NCI-H2107 treated with DMSO at 0.1 percent for 48 hours (cell line): ENCODE data around the gene PHACTR1.

Source experiments
- DNase-seq: peaks from one replicate; lab custom pipeline; 2025; ENCODE audit not compliant: unreplicated experiment; lab: John Stamatoyannopoulos, UW

PHACTR1 gene

DNA sequence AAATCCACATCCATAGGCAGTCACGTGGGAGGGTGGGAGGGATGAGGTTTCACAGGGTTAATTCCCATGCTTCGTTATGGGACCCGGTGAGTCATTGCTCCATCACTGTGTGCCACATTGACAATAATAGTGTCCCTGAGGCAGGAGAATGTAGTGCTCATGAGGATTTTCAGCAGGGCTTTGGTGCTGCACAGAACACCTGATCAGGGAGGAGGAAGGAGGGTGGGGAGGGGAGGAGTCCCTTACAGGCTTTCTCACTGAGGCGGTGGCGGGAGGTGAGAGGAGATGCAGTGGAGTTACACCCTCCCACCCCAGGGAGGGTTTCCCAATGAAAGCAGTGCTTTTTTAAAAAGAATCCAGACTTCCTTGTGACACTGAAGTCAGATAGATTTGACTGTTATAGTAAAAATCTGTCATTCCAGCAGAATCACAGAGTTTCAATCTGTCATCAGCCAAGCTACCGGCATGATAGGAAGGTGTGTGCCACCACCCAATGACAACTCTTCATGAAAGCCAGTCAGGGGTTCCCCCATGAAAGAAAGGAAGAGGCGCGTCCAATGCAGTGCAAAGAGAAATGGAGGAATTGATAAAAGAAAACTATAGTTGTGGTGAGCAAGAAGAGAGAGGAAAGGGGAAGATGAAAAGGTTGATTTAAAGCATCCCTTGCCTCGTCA, 467.0 kb downstream of the PHACTR1 start:
- no peak for DNase-seq

DNA sequence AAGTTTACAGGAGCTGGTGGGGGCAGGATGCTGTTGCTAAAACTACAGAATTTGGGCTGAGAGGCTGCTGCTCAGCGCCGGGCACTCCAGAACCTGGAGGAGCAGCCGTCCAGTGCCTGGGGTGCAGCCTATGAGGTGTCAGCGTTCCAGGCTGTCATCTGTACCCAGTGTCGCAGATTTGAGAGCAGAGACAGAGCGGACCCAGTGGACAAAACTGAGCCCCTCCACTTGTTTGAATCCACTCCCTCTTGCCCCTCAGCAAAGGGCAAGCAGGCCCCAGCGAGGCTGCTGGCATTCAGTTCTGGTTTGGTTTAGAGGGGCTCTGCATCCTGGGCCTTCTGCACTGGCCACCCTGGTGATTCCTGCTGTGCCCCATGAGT, 467.5 kb downstream of the PHACTR1 start:
- no peak for DNase-seq

DNA sequence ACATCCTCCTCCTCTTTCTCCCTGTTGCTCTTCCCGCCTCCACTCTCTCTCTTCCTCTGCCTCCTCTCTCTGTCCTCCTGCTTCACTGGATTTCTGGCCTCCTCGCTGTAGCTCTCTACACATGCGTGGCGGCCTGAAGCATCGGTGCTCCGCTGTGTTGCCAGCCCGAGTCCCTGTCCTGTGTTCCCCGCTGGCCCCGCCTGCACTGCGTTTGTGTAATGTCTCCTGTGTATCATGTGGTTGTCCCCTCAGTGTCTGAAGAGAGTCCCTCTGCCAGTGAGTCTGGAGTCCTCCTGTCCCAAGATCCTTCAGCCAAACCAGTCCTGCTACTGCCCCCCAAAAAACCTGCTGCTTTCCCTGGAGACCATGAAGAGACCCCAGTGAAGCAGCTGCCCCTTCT, 468.0 kb downstream of the PHACTR1 start:
- no peak for DNase-seq

DNA sequence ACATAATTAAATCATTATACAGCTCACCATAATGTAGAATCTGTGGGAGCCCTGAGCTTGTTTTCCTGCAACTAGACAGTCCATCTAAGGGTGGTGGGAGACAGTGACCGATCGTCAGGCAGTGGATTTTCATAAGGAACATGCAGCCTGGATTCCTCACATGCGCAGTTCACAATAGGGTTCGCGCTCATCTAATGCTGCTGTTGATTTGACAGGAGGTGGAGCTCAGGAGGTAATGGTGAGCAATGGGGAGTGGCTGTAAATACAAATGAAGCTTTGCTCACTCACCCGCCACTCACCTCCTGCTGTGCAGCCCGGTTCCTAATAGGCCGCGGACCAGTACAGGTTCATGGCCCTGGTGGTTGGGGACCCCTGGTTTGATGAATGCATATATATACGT, 470.3 kb downstream of the PHACTR1 start:
- no peak for DNase-seq

DNA sequence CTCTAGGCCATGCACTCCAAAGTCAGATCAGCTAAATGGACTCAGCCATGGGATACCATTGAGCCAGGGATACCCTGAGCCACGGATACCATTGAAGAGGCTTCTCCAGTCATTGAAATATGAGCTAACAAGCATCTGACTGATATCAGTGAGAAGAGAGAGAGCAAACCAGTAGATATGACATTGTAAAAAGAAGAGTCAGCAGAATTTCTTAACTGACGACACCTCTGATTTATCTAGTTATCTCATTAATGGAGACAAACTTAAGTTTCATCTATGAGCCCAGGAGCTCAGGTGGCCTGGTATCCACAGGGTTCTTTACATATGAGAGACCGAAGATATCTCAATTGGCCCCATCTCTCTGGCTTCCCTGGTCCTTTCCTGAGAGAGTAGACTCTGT, 471.1 kb downstream of the PHACTR1 start:
- no peak for DNase-seq

DNA sequence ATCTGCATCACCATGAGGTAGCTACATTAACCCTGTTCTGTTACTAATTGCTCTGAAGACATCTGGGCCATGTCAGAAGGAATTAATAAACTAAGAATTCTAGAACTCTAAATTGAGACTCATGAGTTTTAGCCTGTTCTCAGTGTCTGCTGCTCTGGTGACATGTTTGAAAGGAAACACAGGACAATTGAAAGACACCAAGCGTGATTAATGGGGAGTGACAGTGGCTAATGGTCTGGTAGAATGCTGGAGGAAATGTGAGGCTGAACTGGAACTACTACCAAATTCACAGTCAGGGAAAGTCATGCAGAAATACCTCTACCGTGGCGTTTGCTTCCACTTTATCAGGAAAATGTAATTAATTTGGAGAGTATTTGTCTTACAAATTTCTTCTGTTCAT, 471.7 kb downstream of the PHACTR1 start:
- DNase-seq = no peak

DNA sequence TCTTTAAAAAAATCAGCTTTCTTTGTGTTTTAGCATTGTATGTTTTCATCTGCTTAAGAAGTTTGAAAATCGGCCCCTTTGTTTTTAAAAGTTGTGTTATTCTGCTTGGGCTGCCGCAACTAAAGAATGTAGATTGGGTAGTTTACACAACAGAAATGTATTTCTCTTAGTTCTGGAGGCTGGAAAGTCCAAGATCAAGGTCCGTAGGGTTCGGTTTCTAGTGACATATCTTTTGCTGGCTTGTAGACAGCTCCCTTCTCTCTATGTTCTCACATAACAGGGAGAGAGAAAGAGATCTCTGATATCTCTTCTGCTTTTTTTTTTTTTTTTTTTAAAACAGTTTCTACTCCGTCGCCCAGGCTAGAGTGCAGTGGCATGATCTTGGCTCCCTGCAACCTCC, 473.1 kb downstream of the PHACTR1 start:
- DNase-seq = no peak

DNA sequence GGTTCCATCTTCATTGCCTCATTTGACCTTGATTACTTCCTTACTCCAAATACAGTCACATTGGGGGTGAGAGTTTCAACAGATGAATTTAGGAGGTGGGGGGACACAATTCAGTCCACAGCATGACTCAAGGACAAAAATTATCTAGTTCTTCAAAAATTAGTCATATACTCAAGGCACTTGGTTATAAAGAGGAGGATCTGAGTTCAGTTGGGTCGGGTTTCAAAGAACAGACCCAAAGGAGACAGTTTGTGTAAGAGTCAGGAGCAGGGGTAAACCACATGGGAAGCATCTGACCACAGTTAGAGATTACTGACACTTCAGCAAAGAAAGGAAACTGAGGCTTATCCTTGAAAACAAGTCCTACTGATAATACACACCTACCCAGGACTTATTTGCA, 473.8 kb downstream of the PHACTR1 start:
- no peak for DNase-seq

DNA sequence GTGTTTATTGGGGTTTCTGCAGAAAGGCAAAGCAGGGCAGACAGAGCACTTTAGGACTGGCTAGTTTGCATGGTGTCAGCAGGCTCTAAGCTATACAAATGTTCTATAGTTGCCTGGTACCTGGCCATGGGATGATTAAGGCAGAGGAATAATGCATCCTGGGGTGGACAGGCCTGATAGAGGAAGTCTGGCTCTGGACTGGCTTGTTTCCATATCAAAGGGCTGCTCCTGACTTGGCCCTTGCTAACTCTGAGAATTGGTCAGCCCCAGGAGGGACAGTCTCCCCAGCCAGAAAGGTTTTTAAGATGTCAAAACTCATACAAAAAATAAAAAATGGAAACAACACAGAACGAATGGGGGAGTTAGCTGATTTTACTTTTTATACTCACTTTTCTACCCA, 474.9 kb downstream of the PHACTR1 start:
- DNase-seq = no peak

DNA sequence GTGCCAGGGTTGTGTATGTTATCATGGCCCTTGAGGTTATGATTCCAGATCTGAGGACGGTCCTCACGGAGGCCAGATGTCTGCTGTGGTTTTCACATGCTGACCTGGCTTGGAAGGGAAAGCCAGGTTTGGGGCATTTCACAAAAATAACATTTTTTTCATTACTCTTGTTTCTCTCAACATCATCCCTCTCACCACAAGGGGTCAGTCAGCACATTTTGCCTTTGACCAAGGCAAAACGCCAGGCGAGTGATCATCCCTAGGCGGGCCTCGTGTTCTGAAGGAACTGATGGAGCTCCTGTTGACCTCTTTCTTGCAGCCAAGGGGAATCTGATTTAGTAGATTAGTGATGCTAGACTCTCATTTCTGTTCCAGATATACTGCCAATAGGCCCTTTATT, 478.3 kb downstream of the PHACTR1 start:
- DNase-seq = no peak

DNA sequence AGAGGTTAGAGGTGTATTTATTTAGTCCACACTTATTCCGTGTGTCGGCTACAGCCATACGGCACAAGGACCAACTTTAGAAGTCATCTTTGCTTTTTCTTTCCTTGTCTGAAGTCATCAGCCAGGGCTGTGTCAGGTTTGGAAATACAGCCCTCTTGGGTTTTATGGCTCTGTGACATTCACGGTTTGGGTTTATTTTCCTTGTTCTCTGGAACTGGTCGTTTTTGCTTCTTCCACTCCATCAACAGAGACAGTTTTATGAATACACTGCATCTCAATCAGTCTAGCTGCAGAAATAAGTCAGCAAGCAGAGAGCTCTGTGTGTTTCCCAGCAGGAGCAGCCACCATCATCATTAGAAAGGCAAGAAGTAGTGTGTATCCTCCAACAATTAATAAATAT, 479.2 kb downstream of the PHACTR1 start:
- DNase-seq = no peak

DNA sequence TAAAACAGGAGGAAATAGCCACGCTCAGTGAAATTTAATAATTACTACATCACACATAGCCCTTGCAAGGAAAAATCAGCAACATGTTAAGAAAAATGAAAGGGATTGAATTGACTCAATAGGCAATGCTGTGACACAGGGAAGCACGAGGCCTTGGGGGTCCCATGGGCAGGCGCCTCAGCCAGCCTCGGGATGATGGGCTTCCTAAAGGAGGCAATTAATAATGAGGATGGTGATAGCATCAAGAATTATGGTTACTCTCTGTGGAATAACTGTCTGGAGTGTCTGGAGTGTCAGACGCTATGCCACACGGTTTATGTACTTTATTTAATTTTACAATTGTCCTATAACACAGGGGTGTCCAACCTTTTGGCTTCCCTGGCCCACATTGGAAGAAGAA, 481.6 kb downstream of the PHACTR1 start:
- DNase-seq = no peak

DNA sequence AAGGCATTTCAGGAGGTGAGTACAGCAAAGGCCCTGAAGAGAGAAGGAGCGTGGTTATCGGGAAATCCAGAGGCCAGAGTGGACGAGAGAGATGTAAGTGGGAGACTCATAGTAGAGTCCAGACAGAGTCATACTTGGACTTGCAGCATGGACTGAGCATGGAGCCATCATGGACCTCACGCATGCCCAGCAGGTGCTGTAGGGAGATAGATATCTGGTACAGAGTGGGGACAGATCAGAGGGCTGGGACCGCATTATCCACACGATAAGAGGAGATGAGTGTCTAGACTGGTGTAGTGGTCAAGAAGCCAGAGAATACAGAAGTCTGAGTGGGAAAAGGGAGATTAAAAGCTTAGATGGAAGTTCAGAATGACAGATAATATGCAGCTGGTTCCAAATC, 484.8 kb downstream of the PHACTR1 start:
- no peak for DNase-seq

DNA sequence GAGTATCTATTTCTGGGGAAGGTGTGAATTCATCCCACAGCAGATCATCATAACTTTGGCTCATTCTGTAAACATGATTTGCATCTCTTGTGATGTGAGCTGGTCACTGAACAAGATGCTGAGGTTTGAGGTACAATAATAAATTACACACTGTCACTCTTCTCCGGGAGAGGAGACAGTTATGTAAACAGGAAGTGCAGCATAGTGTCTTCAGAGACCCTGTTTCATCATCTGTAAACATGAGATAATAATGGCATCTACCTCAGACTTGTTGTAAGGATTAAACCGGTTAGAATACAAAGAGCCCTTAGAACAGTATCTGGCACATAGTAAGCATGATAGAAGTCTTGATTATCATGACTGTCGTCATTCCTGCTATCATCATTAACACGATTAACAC, 486.6 kb downstream of the PHACTR1 start:
- no peak for DNase-seq

DNA sequence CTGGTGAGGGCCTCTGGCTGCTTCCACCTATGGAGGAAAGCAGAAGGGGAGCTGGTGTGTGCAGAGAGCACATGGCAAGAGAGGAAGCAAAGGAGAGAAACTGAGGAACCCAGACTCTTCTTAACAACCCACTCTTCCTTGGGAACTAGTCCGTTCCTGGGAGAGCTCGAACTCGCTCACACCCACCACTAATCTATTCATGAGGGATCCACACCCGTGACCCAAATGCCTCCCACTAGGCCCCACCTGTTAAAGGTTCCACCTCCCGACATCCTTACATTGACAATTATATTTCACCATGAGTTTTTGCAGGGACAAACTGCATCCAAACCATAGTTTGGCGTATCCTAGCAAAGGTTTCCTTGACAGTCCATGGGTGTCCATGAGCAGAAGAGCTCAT, 488.5 kb downstream of the PHACTR1 start:
- no peak for DNase-seq

DNA sequence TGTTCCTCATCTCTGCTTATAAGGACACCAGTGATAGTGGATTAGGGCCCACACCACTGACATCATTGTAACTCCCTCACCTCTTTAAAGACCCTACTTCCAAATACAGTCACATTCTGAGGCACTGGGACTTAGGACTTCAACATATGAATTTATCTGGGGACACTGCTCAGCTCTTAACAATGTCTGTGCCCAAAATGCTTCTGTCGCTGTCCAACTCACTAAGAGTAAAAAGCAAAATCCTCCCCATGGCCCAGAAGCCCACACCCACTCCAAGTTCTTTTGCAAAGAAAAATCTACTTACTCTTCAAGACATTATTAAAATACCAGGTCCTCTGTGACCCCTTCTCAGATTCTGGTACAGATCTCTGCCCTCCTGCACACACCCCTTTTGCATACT, 495.5 kb downstream of the PHACTR1 start:
- DNase-seq = no peak

DNA sequence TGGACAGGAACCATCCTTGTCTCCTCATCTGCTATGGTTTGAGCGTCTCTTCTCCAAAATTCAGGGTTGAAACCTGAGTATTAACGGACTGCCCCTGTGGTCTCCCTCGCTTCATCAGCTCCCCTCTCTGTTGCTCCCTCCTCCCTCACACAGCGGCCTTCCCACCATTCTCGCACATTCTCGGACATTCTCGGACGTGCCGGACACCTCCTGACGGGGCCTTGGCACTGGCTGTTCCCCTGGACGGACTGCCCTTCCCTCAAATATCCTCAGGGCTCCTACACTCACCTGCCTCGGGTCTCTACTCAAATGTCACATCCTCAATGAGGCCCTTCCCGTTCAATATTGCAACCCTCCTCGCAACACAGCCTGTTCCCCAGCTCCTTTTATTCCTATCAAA, 496.0 kb downstream of the PHACTR1 start:
- no peak for DNase-seq

DNA sequence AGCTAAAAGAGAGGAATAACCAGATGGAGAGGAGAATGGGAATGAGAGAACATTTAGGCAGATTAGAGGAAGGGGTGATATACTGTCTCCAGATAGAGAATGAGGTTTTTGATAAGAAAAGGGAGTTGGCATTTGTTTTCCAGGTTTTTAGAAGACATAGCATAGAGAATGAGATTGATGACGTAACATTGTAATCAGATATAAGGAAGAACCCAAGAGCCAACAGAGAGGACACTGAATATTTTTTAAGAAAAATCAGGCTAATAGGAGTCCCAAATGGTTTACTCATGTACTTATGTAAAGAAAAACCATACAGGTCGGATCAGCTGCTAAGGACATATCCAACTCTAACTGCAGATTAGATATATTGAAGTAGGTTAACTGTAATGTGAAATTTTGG, 498.8 kb downstream of the PHACTR1 start:
- no peak for DNase-seq

DNA sequence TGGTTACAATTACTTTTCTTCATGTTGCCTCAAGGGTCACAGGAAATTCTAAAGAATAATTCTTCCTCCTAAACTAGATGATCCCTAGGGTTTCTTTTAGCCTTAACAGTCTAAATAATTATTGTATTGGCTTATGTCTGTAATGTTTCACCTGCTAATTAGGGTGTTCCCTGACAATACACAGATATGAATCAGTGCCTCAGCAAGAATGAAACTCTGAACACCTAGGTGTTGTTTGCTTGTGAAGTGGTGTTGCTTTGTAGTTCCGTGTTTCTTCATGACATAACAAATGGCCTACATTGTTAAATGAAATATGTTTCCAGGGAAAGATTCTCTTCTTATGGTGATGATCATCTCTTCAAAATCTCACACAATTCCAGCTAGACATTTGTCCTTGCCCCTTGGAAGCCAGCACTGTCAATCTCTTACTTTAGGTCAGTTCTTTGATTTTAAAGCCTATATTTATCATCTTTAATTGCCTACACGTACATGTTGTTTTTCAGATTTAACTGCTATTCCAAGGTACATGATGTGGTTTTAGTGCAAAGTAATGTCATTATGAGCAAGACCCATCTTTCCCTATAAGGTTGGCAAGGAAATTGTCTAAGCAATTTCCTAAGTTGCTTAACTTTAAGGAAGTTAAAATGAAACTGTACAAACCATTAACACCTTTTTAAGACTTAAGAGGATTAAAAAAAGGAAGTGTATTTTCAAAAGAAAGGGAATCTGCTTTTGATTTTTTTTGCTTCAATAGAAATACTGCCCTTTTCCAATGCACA, 499.9 kb downstream of the PHACTR1 start:
- no peak for DNase-seq

DNA sequence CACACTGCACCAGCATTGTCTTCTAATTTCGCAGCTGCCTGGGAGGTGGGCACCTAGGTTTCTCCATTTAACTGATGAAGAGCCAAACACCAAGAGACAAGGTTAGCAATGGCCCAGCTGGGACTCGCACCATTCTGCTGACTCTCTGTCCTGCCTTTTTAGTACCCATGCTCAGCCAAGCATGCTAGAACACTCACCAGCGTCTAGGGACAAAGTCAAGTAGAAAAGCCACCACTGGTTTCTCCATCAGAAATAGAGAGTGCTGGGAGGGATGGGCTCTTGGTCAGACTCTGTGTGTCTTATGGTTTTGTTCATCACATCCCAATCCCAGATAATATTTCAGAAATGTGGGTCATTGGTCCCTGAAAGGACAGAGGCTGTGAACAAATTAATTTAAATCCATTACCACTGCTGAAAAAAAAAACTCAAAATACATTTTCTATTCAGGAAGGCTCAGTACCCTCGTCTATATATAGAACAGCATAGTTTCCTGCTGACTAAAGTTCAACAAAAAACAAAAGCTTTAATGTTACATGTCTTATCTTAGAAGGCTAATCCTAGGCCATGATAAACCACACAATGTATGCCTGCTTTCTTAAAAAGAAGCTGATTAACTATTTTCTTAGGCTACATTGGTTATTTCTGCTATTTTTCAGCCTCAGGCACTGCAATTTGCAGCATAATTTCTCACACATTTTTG, 500.8 kb downstream of the PHACTR1 start:
- no peak for DNase-seq

DNA sequence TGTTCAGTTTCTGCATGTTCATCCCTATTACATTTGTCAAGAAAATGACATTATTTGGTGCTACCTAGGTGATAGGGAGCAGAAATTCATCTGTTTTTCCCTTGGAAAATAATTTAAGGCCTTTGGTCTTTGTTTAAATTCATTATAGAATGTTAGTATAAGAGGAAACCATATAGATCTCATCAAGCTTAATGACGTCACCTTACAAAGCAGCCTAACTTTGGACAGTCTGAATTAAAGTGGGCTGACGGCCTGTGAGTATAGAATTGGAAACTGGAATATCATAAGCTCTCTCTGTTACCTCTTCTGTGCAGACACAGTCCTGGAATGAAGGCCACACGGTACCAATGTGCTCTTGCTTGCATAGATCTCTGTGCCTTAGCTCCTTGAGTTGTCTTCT, 503.7 kb downstream of the PHACTR1 start:
- DNase-seq = no peak

DNA sequence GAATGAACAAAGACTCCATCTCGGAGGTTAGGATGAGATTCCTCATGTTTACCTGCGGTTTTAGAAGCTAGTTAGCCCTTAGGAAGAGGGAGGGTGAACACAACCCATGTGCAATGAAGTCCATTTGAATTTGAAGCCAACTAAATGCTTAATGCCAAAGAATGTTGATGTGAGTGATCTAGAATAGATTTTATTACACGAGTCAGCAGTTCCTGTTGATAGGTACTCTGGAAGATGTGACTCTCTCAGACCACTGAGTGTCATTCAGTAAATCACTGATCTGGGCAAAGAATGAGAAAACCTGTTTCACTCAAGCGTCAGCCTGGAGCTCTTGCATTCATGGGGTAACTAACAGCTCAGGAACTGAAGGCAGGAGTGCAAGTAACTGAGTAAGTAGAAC, 505.5 kb downstream of the PHACTR1 start:
- no peak for DNase-seq
